Frontal cortex (tissue), 4 donors: Measurements from ENCODE around the gene PPT2. TPM values are rescaled to one million over a fixed set of nuclear protein-coding genes. Genes with fewer than 3 reads are reported as not detected.
"Not testable (repeated sequence)": the region's sequence is repeated elsewhere in the genome, so short reads cannot be mapped to it uniquely, and the experiment has no call there.

Experiments used
- DNase-seq, 2 donors: peaks; one replicate each; pipeline ENCODE4 v3.0.0; 2012; ENCODE audit warnings: low spot score in 2 of 2
- FAIRE-seq: peaks from 2 replicates; lab custom pipeline; 2012; peaks lifted over from hg19 to GRCh38; lab: Jason Lieb, UNC
- total RNA-seq: library from RNA; depleted of rRNA; stranded (reverse); fragments of >200 nt; gene quantifications from one replicate; pipeline ENCODE4 v1.2.3, GENCODE V29; 2014
- donor health status: control.
- donor health status: control.
- donor health status: control.

PPT2 gene
- total RNA-seq, 1 donor from 2014 or later: 9.8 TPM

DNA sequence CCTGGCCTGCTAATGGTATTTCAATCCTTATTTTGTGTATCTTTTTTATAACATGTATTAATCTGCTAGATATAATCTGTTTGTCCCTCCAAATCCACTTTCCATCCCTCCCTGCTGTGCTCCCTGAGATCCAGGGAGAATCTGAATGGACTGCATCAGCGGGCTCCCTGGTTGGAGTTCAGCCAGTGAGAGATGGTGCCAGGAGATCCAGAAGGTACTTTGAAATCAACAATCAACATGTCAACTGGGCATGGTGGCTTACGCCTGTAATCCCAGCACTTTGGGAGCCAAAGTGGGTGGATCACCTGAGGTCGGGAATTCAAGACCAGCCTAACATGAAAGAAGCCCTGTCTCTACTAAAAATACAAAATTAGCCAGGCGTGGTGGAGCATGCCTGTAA is 30.3 kb upstream of the PPT2 start:
- FAIRE-seq: no peak
- DNase-seq: no peak

DNA sequence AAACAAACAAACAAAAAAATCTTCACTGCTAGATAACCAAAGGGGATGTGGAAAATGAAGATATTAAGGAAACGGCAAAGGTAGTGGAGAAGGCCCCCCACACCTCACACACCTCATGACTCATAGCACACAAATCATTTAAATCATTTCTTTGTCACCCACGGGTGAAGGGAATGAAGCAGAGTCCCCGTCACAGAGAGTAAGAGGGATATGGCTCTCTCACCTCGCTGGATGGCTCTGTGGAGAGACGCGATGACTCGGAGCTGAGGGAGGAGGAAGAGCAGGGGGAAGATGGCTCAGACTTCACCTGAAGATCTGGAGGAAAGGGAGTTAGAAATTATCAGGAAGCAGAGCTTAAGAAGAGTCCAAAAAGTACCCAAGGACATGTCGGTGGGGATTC is 27.1 kb upstream of the PPT2 start:
- FAIRE-seq (no peak), DNase-seq (no peak)

GRCh38 chr6:32127409-32127716 is 26.6 kb upstream of the PPT2 start:
- no peak for DNase-seq

DNA sequence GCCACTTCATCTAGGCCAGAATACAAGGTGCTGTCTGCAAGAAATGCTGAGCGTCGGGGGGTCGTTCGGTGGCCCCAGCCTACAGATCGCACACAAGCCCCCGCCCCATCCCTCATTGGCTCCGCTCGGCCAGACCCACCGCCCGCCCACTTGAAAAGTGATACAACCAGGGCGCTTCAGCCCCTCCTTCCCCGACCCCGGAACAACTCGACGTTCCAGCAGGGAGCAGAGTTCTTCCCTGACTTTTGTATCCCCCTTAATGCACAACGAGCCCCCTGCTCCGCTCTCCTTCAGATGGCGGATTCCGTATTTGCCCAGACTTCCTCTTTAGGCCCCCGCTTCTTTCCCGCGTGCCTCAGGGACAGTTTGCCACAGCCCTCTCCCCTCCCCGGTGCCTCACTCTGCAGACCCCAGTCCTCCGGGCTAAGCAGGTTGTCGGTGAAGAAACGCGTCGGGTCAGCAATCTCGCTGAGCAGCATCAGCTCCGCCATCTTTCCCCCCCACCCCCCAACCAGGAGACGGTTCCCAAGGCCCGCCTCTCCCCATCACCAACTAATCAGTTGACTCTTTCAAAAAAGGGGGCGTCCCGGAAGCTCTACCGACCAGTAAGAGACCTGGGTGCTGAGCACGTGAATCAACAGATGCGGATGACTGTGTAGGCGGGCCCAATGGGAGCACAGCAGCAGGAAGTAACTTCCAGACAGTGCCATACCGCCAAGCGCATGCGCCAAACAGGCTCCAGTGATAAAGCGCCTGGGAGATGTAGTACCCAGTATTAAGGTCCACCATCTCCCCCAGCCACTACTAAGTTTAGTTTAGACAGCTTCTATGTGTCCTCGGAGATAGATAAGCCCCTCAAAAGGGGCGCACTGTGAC is 26.0 kb upstream of the PPT2 start, which contains the start of gene ATF6B:
ATF6B (minus strand) TSS at position 530 of the 876 bp plus-strand sequence; CDS start at position 491, 39 bp downstream.
- DNase-seq (peak; percentile 91 to 95), FAIRE-seq (peak; percentile 92)

More at GRCh38 chr6:32127409-32127716, 26.6 kb upstream of the PPT2 start:
- FAIRE-seq: no peak

DNA sequence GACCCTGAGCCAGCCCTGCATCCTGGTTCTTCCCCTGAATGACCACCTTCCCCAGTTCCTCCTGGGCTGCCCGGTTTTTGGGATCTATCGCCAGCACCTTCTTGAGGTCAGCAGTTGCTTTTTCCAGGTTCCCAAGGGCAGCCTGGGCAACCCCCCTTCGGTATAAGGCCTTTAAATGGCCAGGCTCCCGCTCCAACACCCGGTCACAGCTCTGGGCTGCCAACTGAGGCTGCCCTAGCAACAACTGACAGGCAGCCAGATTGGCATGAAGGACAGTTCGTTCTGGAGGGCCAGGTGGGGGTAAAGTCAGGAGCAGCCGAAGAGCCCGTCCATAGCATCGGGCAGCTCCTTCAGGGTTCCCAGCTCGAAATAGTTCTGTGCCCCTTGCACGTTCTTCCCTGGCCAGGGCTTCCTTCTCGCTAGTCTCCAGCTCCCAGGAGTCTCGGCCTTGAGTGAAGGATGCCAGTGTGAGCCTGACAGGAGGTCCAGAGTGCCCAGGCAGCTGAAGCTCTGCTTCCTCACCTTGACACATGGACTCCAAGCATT is 25.1 kb upstream of the PPT2 start:
- no peak for FAIRE-seq
- DNase-seq: no peak

GRCh38 chr6:32129297-32130088 is 24.4 kb upstream of the PPT2 start:
- no peak for DNase-seq
- no peak for FAIRE-seq

- FAIRE-seq (no peak), DNase-seq (no peak)
Observed at GRCh38 chr6:32131439-32131948, 22.4 kb upstream of the PPT2 start.

DNA sequence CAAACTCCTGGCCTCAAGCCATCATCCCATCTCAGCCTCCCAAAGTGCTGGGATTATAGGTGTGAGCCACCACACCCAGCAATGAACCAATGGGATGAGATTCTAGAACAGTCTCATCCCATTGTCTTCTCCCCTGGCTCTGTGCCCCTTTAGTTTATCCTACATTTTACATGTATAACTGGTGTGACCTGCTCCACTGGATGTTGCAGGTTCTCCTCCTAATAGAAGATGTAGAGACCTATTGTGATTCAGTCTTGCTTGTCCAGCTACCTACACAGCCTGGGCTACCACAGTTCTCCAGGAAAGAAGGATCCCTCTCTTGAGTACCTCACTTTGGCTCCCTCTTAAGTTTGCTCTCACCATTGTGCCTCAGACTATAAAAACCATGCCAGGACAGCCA is 21.8 kb upstream of the PPT2 start:
- FAIRE-seq: no peak
- DNase-seq: no peak

GRCh38 chr6:32133786-32134185 is 20.2 kb upstream of the PPT2 start:
- DNase-seq (no peak), FAIRE-seq (no peak)

DNA sequence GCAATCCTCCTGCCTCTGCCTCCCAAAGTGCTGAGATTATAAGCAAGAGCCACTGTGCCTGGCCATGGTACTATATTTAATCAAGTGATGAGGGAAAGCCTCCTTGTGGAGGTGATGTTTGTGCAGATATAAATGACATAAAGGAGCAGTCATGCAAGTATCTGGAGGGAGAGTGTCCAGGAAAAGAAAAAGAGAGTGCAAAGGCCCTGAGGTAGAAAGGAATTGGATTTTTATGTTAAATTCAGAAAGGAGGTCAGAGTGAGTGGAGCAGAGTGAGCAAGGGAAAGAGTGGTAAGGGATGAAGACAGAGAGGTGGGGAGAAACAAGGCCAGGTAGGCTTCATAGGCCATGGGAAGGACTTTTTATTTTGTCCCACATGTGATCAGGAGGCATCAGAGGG is 16.5 kb upstream of the PPT2 start:
- FAIRE-seq: no peak

GRCh38 chr6:32139590-32139989 is 14.4 kb upstream of the PPT2 start:
- no peak for DNase-seq
- FAIRE-seq: no peak

More for the DNA sequence above, 16.5 kb upstream of the PPT2 start:
- no peak for DNase-seq

- DNase-seq (no peak), FAIRE-seq (no peak)
Observed at GRCh38 chr6:32140420-32141046, 13.4 kb upstream of the PPT2 start.

- not testable (repeated sequence) for FAIRE-seq
Observed at GRCh38 chr6:32144238-32144637, 9.7 kb upstream of the PPT2 start.

DNA sequence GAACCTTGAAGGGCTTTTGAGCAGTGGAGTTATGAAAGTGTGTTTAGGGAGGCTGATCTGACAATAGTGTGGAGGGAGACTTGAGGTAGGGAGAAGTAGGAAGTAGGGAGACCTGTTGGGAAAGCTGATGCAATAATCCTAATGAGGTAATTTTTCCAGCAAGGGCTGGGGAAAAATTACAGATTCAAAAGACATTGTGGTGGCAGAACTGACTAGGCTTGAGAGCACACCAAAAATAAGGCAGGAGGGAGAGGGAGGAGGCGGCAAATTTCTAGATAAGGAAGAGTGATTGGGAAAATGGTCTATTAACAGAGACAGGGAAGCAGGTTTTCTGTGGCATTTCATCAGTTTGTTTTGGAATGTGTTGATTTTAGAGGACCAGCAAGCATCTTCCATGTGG is 7.7 kb upstream of the PPT2 start:
- DNase-seq (no peak), FAIRE-seq (no peak)

More at GRCh38 chr6:32144238-32144637, 9.7 kb upstream of the PPT2 start:
- not testable (repeated sequence) for DNase-seq

DNA sequence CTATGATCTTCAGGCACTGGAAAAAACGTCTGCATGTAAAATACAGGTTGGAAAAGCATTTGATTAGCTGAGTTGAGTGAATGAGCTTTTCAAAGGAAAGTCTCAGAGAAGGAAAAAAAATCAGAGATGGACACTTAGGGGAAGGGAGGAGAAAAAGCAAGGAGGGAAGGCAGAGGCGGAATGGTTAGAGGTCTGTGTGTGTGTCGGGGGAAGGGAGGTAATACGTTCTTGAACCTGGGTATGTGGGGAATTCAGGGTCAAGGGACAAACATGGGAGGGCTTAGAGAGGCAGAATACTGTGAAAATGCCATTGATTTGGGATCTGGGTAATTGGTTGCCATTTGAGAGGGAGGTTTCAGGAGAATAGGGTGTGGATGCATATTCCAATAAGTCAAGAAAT is 7.3 kb upstream of the PPT2 start:
- DNase-seq (no peak), FAIRE-seq (no peak)

GRCh38 chr6:32147401-32148132 is 6.4 kb upstream of the PPT2 start:
- DNase-seq (no peak), FAIRE-seq (no peak)

DNA sequence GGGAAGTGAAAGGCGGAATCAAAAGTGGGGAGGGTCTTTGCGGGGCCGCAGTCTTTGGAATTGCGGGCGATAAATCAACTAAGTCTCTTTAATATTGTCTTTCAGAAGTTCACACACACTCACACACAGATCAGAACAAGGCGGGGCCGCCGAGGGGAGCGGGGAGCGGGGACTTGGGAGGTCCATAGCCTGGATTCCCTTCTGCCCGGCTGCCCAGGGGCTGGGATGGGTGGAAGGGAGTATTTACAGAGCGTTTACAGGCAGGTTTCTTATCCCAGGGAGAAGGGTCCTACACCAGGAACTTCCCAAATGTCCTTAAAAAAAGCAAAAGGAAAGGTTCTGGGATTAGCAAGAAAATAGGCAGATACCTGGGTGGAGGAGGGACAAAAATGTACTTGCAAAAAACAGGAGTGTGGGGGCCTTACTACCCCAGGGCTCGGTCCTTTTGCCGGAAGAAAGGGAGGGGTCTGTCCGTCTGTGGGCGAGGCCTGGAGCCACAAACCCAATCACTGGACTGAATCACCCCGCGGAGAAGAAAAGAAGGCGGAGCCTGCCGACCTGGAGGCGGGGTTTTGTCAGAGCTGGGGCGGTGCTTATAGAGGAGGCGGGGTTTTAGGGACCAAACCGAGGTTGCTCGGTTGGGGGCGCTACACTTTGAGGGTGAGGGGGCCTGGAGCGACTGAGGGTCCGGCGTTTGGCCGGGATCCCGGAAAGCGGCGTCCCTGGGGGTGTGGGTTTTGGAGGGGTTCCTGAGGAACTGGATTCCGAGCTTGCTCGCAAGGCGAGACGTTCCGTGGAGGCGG is 5.5 kb upstream of the PPT2 start:
- FAIRE-seq (no peak), DNase-seq (no peak)

DNA sequence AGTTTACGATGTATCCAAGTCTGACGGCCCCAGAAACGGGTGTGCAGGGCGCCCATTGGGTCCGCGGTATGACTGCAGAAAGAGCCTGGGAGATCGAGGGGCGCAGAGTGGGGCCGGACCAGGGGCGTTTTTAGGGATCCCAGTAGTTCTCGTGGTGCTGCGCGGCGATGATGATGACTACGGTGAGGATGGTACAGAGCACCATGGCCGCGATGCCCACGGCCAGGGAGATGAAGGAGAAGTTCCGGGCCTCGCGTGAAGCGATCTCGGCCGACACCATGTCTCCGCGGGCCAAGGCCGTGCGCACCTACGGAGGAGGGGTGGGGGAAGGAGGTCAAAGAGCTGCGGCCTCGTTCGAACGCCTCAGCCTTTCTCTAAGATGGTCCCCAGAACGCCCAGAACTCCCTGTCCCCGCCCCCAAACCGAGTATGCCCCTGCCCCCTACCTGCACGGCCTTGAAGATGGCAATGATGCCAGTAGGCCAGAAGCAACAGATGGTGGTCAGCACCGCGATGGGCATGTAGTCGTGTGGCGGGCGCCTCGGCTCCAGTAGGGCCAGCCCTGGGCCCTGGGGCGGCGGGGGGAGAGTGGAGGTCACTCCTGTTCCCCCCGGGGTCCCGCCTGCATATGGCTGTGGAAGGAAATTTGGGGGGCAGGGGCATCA is 4.7 kb upstream of the PPT2 start:
- FAIRE-seq: no peak
- DNase-seq: no peak
